HG02884 (cell line): ENCODE results near the gene ARF6.
"Not testable (repeated sequence)": the region's sequence is repeated elsewhere in the genome, so short reads cannot be mapped to it uniquely, and the experiment has no call there.

Source experiments
- ATAC-seq: cut with Tn5 transposase; IDR thresholded peaks from one replicate; pipeline ENCODE4 v1.9.1; 2021; ENCODE audit warnings: mild to moderate bottlenecking, moderate library complexity; ENCODE audit not compliant: unreplicated experiment

Gene ARF6

DNA sequence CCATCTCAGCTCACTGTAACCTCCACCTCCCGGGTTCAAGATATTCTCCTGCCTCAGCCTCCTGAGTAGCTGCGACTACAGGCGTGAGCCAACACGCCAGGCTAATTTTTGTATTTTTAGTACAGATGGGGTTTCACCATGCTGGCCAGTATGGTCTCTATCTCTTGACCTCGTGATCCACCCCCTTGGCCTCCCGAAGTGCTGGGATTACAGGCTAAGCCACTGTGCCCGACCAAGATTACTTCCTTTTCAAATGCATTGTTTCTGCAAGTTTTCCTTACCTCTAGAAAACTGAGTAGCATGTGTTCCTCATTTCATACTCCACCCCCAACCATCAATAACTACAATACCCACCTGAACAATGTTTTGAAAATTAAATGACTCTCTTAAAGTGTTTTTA, 13.1 kb downstream of the ARF6 start:
- ATAC-seq: no peak

DNA sequence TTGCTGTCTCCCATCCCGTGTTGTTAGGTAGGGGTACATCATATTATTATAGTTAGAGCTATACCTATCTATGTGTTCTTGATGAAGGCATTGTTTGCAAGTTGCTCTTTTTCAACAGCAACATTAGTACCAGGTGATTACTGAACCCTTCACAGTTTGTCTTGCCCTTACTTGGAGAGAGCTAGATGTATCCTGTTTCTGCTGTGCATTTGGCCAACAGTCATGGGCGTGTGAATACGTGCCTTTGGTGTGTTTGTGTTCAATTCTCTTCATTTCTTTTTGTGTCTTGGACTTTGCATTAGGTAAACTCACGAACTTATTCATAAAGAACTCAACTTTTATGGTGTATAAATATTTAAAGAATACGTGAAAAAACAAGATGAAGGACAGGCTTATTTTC, 14.3 kb downstream of the ARF6 start:
- ATAC-seq: no peak

DNA sequence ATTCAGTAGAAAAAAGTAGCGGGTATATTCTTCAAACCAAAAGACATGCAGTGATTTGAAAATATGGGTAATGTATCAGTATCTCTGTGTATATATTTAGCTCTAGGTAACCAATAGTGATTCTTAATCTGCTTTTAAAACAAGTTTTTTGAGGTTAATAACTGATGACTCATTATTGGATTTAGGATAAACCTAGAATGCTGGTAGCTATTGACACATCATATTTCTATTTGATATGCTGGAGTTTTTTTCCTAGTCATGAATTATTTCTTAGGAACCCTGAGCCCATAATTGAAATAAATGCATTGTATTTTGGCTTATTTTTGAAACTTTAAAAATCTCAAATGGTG, 15.5 kb downstream of the ARF6 start:
- no peak for ATAC-seq

DNA sequence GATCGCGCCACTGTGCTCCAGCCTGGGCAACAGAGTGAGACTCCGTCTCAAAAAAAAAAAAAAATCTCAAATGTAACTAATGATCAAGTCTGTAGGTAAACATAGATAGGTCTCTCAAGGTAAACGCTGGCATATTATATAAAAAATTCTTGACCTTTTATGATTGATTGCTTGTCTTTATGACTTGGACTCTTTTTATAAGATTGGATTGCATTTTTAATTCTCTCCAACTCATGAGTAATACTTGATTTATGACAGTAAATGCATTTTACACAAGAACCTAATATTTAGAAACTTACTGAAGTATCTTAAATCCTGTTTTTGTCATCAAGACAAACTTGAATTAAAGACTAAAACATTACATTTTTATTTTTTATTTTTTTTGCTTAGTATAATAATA, 16.1 kb downstream of the ARF6 start:
- no peak for ATAC-seq

DNA sequence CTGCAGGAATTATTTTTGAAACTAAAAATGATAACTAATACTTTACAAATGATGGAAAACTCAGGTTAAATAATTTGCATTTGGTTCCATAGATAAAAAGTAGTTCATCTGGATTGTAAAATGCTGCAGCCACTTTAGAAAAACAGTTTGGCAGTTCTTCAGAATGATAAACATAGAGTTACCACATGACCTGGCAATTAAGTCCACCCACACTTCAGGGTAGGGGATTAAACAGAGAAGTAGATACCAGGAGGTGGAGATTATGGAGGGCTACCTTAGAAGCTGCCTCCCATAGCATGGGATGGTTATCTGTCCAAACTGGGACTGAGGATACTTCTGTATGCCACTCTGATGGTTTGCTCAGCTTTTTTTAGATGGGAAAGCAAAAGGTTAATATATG, 22.2 kb downstream of the ARF6 start:
- no peak for ATAC-seq

DNA sequence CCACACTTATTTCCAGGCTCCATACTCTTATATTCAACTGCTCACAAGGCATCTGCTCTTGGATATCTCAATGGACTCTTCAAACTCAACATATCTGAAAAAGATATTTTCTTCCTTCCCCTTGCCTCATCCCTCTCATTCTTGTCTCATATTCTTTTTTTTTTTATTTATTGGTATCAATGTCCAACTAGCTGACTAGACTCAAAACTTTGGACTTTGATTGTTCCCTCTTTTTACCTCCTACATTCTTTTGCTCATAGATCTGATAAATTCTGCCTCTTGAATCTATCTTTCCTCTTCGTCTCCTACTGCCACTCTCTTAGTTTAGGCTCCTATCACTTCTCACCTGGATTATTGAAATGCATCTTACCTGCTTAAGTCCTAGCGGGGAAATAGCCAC, 25.8 kb downstream of the ARF6 start:
- ATAC-seq: no peak

DNA sequence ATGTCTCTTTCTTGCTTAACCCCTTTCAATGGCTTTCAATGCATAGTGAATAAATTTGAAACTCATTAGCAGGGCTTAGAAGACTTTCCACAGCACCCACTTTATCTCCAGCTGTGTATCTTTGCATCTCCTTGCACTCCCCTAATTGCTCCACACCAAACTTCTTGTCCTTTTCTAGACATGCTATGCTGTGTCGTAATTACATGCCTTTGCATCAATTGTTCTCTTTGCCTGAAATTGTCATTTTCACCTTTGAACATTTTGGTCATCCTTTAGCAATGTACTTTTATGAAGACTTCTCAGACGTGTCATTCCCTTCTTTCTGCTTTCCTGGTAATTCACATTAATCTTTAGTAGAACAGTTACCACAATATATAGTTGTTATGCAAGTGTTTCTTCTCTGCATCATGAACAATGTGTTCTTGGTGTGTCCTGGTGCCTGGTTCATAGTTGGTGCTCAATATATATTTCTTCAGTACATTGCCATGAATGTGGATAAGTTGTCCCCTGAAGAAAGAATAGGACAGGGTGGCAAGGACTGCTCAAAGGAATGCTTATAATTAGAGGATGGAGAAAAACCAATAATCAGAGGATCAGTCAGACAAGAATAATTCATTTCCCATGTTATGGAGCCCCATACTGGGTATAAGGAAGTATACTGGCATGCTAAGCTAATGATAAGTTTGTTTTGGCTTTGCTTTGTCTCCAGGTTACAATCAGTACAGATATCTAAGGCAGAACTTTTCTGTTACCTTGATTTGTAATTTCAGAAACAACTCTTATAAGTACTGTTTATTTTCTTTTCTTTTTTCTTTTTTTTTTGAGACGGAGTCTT, 27.2 kb downstream of the ARF6 start:
- ATAC-seq: no peak

DNA sequence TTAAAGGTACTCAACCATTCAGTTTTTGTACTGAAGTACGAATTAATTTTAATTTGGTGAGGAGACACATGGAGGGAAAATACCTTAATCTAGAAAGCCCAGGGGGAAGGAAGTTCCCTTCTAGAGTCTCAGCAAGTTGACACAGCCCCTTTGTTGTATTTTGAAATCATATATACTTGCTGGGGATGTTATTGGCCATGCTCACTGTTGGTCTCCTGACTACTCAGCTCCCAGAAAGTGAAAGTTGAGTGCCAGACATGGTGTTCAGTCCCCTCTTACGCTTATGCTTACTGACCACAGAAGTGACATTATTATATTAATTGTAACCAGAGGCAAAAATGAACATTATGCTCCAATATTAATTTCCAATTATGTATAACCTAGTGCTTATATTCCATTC, 28.1 kb downstream of the ARF6 start:
- ATAC-seq: no peak

DNA sequence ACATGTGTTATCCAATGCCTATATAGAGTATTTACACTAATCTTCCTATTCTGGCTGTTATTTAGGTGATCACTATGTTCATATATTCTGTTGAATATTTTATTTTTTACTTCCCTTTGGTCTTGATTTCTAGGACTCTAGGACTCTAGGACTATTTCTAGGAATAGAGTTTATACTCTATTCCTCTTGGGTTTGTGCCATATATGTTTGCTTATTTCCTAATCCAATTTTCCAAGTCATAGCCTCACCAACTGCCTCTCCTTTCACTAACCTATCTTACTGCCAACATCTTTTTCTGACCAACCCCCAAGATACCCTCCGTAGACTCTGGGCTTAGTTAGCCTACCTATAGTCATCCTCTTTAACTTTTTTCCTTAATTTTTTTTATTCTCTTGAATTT, 28.5 kb downstream of the ARF6 start:
- no peak for ATAC-seq

DNA sequence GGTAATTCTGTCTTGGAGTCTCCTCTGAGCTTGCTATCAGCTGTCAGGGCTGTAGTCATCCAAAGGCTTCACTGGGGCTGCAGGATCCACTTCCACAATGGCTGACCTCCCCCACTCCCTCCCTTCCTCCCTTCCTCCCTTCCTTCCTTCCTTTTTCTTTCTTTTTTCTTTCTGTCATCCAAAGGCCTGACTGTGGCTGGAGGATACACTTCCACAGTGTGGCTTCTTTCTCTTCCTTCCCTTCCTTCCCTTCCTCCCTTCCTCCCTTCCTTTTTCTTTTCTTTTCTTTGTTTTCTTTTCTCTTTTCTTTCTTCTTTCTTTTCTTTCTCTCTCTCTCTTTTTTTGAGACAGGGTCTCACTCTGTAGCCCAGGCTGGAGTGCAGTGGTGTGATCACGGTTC, 30.6 kb downstream of the ARF6 start:
- ATAC-seq: no peak

DNA sequence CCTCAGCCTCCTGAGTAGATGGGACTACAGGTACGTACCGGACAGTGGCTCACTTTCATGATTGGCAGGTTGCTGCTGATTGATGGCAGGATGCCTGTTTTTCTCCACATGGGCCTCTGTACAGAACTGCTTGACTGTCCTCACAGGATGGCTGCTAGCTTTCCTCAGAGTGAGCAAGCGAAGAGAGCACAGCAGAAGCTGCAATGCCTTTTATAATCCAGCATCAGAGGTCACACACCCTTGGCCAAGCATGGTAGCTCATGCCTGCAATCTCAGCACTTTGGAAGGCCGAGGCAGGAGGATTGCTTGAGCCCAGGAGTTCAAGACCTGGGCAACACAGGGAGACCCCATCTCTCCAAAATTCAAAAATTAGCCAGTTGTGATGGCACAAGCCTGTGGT, 31.0 kb downstream of the ARF6 start:
- ATAC-seq: no peak

DNA sequence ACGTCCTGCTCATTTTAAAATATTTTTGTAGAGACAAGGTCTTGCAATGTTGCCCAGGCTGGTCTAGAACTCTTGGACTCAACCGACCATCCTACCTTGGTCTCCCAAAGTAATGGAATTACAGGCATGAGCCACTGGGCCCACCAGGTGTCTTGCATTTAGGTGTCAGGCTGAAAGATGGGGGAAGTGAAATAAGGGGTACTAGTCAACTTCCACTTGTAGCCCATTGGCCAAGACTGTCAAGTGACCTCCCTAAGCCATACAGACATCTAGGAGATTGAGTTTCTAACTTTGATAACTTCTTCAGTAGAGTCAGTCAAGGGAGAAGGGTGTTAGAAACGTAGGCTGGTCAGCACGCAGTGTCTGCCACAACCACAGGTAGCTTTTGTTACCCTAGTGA, 32.0 kb downstream of the ARF6 start:
- ATAC-seq: no peak

DNA sequence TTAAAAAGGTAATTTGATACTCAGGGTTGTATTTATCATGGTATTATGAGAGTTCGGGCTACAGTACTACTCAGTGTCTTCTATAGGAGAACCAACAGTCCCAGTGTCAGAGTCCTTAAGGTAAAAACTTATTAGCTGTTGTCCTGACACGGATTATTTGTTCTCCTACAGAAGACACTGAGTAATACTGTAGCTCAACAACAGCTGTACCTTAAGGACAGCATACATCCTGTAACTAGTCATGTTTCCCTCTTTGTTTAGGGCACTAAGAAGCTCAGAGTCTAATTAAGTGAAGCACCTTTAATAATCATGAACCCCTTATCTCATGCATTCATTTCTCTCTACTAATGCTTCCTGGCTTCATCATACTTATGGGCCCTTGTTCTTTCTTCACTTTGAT, 33.9 kb downstream of the ARF6 start:
- no peak for ATAC-seq

DNA sequence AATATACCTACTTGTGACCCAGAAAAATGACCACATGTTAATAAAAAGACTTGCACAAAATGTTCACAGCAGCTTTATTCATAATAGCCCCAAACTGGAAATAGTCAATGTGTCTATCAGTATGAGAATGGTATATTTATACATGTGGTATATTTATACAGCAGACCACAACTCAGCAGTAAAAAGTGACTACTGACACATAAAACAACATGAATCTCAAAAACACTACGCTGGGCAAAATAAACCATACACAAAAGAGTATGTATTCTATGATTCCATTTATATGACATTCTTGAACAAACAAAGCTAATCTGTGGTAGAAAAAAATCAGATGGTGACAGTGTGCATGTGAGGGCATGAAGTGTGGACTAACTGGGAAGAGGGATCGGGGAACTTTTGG, 35.1 kb downstream of the ARF6 start:
- ATAC-seq: no peak

DNA sequence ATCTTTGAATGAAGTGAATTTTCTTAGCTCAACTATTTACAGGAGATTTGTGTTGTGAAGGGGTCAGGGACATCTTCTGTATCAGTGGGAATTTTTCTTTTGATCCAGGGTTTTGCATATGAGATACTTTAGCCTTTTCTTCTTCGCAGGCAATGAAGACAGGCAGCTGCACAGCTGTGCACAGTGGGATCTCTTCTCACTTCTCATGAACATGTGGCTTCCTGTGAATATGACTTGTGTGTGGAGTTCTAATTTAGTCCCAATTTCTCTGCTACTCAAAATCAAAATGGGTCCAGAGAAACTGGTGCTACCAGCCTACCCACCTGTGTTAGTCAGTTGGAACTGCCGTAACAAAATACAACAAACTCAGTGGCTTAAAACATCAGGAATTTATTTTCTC, 37.8 kb downstream of the ARF6 start:
- ATAC-seq: no peak

DNA sequence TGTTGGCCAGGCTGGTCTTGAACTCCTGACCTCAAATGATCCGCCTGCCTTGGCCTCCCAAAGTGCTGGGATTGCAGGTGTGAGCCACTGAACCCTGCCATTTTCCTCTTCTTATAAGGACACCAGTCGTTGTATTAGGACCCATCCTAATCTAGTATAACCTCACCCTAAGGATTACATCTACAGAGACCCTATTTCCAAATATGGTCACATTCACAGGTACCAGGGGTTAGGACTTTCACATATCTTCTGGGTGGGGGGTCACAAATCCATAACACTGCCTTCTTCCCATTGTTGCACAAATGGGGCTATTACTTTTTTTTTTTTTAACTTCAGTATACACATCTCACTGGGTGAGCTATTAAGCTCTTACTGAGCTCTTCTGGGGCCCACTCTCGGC, 38.6 kb downstream of the ARF6 start:
- ATAC-seq: no peak

DNA sequence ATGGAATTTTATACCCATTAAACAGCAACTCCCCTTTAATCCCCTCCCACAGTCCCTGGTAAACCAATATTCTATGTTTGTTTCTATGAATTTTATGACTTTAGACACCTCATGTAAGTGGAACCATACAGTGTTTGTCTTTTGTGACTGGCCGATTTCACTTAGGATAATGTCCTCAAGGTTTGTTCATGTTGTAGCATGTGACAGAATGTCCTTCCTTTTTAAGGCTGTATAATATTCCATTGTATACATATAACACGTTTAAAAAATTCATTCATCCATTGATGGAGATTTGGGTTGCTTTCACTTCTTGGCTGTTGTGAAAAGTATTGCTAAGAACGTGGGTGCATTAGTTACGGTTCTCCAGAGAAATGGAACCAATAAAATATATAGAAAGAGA, 40.2 kb downstream of the ARF6 start:
- no peak for ATAC-seq

DNA sequence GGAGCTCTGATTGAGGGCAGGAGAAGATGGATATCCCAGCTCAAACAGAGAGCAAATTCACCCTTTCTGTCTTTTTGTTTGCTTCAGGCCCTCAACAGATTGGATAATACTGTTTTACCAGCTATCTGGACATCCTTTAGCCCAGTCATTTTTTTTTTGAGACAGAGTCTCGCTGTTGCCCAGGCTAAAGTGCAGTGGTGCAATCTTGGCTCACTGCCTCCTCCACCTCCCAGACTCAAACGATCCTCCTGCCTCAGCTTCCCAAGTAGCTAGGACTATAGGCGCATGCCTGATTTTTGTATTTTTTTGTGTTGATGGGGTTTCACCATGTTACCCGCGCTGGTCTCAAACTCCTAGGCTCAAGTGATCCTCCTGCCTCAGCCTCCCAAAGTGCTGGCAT, 40.8 kb downstream of the ARF6 start:
- ATAC-seq: no peak

DNA sequence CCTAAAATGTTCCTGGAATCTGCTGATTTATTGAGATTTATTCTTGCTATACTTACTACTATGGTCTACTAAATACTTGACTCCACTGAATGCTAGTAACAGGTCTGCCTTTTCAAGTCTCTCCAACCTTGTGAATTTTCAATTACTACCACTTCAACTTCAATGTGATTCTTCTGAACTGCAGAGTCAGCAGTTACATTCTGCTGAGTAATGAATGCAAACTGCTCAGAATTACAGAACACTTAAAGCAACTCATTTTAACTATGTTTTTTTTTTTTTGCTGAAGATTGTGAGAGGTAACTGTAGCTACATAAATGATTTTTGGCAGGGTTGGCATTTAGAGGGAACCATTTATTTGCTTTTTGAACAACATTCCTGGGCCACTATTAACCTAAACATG, 41.8 kb downstream of the ARF6 start:
- no peak for ATAC-seq

DNA sequence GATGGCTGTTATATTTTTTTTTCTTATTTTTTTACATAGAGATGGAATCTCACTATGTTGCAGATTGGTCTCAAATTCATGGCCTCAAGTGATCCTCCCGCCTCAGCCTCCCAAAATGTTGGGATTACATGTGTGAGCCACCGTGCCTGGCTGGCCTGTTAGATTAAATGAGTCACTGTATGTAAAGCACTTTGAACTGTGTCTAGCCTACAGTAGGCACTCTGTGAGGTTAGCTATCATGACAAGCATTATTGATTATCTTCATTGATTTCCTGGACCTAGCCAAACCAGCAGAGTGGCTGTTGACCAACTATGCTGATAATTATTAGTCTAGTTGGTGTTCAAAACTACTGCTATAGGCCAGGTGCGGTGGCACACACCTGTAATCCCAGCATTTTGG, 42.6 kb downstream of the ARF6 start:
- no peak for ATAC-seq

DNA sequence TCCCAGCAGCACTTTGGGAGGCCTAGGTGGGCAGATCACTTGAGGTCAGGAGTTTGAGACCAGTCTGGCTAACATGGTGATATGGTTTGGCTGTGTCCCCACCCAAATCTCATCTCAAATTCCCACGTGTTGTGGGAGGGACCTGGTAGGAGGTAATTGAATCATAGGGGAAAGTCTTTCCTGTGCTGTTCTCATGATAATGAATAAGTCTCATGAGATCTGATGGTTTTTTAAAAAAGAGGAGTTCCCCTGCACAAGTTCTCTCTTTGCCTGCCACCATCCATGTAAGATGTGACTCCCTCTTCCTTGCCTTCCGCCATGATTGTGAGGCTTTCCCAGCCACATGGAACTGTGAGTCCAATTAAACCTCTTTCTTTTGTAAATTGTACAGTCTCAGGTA, 43.4 kb downstream of the ARF6 start:
- not testable (repeated sequence) for ATAC-seq

DNA sequence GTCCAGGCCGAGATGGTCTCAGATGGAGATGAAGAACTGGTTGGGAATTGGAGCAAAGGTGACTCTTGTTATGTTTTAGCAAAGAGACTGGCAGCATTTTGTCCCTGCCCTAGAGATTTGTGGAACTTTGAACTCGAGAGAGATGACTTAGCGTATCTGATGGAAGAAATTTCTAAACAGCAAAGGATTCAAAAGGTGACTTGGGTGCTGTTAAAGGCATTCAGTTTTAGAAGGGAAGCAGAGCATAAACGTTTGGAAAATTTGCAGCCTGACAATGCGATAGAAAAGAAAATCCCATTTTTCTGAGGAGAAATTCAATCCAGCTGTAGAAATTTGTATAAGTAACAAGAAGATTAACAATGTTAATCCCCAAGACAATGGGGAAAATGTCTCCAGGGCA, 44.0 kb downstream of the ARF6 start:
- not testable (repeated sequence) for ATAC-seq

DNA sequence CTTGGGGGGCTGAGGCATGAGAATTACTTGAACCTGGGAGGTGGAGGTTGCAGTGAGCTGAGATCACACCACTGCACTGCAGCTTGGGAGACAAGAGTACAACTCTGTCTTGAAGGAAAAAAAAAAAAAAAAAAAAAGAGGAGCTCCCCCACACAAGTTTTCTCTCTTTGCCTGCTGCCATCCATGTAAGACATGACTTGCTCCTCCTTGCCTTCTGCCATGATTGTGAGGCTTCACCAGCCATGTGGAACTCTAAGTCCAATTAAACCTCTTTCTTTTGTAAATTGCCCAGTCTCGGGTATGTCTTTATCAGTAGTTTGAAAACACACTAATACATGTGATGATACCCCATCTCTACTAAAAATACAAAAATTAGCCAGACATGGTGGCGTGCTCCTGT, 46.3 kb downstream of the ARF6 start:
- not testable (repeated sequence) for ATAC-seq
